NK-92 (cell line): ENCODE results near the gene NLRC5.
"Not testable (repeated sequence)": the region's sequence is repeated elsewhere in the genome, so short reads cannot be mapped to it uniquely, and the experiment has no call there.

ENCODE experiments used
- DNase-seq: peaks from one replicate; lab custom pipeline; 2025; ENCODE audit not compliant: unreplicated experiment; lab: John Stamatoyannopoulos, UW

The NLRC5 gene

DNA sequence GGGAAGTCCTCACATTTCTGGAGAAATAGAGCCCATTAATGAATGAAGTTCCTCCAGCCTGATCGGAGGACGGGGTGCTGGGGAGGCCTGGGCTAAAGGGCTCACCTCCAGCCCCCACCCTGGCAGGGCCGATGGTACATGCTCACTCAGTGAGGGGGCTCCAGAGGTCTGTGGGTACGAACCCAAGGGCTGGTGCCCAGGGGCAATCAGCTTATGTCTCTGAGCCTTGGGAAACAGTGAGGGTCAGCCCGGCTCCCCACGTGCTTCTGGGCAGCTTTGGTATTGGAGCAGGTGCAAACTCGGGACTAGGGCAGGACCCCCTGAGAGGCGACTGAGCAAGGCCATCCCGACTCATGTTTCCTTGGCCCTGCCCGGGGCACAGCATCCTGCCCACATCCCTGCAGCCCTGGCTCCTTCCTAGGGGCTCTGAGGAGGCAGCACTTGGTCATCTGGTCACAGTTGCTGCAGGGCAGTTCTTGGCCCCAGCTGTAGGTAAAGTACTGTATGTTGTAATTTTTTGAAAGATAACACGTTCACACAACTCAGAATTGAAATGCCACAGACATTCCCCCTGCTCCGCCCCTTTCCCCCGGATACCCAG is 28.6 kb upstream of the NLRC5 start:
- DNase-seq, result no peak

DNA sequence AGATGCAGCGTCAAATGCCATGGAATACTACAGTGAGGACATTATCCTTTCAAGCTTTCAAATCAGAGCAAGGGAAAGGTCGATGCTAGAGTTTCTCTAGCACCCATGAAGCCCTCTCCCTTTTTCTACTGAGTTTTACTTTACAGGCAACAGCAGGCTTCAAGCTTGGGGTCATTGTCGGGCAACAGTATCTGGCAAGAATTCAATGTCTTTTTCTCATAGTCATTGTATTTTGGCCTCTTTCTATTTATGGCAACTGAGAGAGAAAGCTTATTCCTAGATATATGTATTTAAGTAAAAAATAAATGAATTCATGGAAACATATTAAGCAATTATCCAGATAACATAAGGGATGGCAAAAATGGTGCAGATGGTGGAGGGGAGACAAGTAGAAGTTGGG is 28.0 kb upstream of the NLRC5 start:
- no peak for DNase-seq

DNA sequence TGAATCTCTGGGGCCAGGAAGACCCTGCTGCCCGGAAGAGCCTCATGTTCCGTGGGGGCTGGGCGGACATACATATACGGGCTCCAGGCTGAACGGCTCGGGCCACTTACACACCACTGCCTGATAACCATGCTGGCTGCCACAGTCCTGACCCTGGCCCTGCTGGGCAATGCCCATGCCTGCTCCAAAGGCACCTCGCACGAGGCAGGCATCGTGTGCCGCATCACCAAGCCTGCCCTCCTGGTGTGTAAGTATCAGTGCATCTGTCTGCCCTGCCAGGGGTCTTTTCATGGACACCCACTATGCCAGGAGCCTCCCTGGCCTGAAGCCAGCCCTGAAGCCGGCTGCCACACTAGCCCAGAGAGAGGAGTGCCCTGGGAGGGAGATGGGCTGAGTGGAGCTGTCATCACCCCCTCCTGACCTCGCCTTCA is 27.5 kb upstream of the NLRC5 start, which contains the start of gene CETP:
Gene CETP, plus strand, starts transcription at position 100 of the 431 bp plus-strand sequence. Its CDS starts 30 bp downstream, at position 130.
- DNase-seq, result no peak

DNA sequence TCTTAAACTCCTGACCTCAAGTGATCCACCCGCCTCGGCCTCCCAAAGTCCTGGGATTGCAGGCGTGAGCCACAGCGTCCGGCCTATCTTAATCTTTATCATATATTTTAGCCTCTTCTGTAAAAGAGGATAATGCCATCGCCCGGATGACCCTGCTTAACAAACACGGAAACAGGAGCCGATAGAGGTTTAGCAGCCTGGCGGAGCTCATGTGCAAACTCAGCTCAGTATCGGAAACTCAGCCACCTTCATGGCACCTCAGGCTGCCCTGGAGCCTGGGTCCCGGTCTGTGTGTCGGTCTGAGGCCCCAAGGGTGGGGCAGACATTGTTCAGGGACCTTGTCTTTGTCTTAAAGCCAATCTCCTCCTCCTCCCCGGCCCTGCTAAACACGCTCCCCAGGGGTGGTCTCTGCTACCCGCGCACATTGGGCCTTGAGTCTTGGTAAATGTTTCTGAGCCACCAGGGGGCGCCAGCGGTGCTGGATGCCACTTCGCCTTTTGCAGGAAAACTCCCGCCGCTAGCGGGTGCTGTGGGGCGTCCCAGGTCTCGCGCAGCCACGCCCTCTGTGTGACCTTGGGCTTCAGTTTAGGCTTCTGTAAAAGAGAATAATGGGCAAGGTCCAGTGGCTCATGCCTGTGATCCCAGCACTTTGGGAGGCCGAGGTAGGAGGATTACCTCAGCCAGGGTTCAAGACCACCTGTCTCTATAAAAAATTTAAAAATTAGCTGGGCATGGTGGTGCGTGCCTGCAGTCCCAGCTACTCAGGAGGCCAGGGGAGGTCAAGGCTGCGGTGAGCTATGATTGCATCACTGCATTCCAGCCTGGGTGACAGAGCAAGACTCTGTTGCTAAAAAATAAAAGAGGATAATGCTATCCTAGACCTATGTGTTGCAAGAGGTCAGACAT is 24.9 kb upstream of the NLRC5 start:
- DNase-seq, result peak; percentile 64

DNA sequence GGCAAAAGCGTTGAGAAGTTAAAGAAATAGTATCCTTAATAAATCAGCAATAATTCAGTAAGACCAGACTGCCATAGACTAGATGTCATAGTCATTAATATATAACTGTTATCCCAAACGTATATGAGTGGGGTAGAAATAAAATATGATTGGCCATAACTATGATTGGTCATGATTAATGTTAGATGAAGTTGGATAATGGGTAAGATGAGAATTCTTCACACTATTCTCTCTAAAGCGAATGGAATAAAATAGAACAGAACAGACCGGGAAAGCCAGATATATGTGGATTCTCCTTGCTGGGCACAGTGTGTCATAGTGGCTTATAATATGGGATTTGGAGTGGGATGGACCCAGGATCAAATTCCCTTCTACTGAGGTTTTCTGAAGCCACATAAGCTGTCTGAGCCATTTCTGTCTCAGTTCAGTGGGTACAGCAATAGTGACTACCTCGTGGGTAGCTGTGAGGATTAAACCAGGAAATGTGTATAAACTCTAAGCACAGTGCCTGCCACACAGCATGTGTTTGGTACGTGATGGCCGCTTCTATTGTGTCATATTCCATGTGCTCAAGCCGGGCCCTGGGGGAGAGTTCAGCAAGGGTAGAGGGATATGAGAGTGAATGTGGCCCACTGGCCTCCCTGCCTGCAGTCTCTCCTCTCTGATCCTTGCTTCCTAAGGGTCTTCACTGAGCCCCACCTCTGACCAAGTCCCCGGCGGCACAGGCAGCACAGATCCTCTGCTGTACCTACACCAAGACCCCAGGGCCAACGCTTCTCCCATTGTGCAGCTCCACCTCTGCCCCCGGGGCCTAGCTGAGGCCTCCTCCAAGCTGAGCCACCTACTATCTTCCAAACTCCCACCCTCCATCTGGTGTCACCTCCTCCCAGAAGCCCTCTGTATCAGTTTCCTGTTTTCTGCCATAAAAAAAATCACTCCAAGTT is 23.9 kb upstream of the NLRC5 start:
- no peak for DNase-seq

DNA sequence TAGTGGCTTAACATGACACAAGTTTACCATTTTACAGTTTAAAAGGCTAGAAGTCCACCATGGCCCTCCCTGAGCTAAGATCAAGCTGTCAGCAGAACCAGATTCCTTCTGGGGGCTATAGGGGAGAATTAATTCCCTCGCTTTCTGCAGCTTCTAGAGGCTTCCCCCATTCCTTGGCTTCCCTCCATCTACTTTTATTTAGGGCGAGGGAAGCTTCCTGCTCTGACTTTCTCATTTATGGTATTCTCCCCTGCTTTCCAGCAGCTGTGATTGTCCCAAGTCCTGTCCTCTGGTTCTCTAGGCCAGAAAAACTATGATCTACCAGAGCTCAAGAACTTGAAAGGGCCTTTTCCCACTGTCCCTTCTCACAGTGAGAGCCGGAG is 23.3 kb upstream of the NLRC5 start:
- DNase-seq, result no peak

DNA sequence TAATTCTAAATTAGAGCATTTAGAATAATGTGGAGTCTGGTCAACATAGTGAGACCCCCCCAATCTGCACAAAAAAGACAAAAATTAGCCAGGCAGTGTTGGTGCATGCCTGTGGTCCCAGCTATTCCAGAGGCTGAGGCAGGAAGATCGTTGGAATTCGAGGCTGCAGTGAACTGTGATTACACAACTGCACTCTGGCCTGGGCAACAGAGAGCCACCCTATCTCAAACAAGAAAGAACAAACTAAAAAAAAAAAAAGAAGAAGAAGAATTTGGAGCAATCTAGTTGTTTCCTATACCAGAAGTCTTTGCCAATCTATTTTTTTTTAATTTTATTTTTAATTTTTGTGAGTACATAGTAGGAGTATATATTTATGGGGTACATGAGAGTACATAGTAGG is 21.6 kb upstream of the NLRC5 start:
- DNase-seq, result no peak

DNA sequence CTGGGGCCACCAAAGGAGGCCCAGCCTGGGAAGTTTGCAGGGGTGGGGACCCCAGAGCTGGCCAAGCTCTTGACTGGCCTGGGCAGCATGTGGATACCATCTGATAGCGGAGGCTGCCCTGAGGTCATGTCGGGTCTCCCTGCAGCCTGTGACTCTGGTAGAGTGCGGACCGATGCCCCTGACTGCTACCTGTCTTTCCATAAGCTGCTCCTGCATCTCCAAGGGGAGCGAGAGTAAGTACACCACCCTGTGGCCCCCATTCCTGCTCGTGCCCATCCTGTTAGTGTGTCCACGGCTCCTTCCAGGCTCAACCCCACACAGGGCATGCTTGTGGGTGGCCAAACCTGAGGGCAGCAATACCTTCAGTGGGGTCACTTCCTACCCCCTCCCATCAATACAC is 19.6 kb upstream of the NLRC5 start:
- no peak for DNase-seq

DNA sequence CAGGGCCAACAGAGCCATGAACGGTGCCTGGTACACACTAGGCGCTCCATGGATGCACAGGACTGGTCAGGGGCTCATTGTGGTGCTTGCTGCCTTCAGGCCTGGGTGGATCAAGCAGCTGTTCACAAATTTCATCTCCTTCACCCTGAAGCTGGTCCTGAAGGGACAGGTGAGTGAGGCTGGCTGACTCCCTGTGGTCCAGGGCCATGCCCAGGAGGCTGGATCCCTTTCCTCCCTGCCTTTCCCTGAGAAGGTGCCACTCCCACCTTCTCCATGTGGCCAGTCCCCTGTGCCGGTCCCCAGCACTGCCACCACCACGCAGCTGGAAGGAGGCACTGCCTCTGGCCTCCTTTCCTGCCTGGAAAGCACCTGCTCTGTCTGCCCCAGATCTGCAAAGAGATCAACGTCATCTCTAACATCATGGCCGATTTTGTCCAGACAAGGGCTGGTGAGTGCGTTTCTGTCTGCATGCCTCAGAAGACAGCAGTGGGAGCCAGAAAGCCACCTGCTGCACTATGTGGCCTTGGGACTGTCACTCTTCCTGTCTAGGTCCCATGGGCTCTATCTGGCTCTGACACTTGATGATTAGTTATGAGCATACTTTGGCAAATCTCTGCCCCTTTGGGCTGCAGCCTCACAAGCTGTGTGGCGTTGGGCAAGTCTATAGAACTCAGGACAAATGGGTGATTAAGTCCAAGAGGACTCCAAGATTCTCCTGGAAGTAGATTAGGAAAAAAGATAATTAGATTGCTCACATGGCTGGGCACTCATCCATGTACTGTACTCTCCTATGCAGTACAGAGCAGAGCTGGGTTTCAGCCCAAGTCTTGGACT is 18.2 kb upstream of the NLRC5 start:
- no peak for DNase-seq

DNA sequence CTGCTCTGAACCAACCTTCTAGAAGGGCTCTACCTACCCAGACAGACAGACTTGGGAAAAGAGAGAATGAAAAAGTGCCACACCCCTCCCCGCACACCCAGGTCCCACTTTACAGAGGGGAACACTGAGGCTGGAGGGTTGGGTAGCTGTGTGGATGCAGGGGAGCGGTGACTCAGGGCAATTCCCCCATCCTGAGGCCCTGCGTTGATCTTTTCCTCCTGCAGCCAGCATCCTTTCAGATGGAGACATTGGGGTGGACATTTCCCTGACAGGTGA is 17.7 kb upstream of the NLRC5 start:
- DNase-seq, result no peak

DNA sequence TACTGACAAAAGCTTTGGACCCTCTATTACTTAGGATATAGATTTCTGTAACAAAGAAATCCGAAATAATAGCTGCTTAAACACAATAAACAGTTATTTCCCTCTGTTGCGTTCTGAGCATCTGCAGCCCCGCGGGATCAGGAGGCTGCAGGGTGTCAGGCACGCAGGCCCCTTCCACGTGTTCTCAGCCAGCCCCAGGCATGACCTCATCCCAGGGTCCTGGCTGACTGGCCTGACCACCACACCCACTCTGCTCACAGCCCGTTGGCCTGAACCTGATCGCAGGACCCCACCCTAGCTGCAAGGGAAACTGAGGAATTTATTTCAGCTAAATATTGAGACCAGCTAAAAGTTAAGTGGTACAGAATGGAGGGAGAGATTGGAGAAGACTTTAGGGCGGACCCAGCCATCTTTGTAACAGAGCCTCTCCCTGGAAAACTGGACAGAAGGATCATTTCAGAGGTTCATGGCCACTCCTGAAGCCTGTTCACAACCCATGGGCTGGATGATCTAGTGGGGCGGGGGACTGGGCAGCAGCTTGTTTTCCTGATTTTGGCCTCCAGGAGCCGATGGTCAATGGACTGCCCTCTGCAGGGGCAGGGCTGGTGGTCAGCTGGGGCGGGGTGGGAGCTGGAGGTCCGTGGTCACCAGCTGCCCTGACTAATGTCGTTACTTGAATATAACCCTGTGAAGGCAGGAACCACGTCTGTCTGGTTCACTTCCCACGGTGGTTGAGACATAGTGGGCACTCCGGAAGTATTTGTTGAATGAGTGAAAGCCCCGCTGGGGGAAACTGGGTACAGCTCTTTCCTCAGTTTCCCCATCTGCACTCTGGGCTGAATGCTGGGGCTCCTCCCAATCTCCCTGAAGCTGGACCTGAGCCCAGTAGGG is 16.7 kb upstream of the NLRC5 start:
- no peak for DNase-seq

DNA sequence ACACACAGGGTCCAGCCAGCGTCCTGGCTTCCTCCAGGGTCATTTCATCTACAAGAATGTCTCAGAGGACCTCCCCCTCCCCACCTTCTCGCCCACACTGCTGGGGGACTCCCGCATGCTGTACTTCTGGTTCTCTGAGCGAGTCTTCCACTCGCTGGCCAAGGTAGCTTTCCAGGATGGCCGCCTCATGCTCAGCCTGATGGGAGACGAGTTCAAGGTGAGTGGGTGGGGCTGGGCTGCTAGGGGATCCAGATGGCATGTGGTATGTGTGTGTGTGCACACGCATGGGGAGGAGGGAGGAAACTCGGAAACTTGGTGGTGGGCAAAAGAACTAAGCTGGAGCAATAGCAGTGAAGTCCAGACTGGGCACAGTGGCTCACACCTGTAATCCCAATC is 16.1 kb upstream of the NLRC5 start:
- no peak for DNase-seq

DNA sequence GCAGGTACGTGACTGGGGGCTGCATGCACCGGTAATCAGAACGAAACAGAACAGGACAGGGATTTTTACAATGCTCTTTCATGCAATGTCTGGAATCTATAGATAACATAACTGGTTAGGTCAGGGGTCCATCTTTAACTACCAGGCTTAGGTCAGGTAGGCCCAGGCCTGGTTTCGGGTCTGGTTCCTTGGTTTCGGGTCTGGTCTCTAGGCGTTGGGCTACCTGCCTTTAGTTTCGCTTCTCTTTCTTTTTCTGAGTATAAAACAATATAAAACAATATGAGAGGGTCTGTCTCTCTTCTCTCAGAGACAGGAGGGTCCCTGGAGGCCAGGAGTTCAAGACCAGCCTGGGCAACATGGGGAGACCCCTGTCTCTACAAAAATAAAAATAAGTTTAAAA is 15.5 kb upstream of the NLRC5 start:
- not testable (repeated sequence) for DNase-seq

DNA sequence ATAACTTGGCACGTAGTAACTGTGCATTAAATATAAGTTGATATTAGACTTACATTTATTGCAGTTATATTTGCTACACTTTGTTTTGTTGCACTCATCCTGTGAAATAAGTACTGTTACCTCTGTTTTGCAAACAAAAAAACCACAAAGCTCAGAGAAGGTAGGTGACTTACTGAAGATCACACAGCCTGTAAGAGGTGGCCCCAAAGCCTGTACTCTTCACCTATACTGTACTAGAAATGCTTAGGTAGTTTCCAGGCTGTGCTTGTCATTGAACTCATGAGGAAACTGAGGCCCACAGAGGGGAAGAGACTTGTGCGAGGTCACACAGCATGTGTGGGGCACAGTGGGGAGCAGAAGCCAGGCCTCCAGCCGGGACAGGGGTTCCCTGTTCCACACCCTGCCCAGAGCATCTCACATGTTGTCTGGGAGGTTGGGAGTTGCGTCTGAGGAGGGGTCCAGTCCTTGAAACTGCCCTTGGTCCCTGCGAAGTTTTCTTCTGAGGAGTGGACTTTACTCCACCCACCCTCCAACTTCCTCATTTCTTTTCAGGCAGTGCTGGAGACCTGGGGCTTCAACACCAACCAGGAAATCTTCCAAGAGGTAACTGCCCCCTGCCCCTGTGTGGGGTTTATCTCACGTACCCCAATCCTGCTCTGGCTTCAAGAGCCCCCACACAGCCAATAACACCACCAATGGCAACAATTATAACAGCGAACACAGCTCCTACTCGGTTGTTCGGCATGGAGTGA is 14.6 kb upstream of the NLRC5 start:
- DNase-seq, result no peak

DNA sequence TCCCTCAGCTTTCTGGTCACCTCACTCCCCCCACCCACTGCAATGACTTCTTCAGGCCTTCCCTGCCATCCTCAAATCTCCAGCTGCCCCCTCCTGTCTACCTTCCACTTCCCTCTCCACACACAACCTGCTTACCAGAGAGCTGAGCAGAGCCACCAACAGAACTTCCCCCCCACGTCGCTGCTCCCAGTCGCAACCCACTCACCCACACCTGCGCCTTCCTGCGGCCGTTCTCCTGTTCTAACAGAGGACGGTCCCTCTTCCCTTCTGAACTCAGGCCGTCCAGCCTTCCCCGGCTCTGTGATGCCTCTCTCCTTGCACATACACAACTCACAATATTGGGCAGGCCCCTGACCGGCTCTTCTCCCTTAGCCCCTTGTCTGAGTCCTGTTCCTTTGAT is 13.6 kb upstream of the NLRC5 start:
- no peak for DNase-seq

DNA sequence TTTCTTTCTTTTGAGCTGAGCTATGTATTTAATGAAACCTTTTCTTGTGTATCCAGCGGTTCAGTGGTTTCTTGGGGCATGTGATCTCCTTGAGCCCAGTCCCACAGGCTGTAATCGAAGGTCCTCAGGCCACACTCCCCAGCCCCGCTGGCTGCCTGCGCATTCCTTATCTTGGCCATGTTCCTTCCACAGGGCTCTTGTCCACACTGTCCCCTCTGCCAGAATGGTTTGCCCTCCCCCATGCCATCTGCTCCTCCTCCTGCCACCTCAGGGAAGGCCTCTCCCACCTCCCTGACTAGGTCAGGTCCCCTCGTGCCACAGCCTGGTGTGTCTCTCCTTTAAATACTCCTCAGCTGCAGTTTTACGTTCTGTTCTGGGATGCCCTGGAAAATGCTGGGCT is 12.1 kb upstream of the NLRC5 start:
- no peak for DNase-seq

DNA sequence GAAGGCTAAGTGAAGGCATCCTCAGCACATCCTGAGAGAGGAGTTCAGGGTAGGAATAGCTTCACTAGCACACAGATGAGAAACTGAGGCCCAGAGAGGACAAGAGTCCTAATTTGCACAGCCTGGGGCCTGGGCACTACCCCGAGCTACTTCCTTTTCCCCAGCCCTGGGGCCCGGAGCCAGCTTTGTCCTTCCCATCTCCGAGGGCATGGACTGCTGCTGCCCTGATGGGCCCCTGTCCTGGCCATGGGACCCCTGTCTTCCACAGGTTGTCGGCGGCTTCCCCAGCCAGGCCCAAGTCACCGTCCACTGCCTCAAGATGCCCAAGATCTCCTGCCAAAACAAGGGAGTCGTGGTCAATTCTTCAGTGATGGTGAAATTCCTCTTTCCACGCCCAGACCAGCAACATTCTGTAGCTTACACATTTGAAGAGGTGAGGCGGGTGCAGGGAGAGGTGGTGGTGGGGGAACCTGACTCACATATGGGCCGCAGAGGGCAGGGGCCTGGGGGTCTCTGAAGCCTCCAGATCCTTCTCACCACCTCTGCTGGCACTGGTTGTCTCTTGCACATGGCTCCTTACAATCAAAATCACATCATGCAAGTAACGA is 11.4 kb upstream of the NLRC5 start:
- no peak for DNase-seq

DNA sequence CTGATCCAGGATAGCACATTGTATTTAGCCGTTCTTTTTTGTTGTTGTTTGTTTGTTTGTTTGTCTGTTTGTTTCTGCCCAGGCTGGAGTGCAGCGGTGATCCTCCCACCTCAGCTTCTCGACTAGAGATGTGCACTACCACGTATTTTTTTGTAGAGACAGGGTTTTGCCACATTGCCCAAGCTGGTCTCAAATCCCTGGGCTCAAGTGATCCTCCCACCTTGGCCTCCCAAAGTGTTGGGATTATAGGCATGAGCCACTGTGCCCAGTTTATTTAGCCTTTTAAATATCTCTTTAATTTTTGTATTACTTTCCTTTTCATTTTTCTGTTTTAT is 9.2 kb upstream of the NLRC5 start:
- DNase-seq, result no peak
